Hepatocyte (in vitro differentiated cells): ENCODE results near the gene GSPT1.

Source experiments
- CTCF ChIP-seq: fragments of 200-600 bp; sonication (generic); IDR thresholded peaks from 2 replicates; pipeline ENCODE4 v1.5.1; 2016; ENCODE audit warnings: antibody characterized with exemption, mild to moderate bottlenecking; ENCODE audit not compliant: poor library complexity
- EZH2 ChIP-seq: fragments of 200-600 bp; sonication (generic); IDR thresholded peaks from 2 replicates; pipeline ENCODE4 v1.6.1; 2016; ENCODE audit warnings: antibody characterized with exemption, mild to moderate bottlenecking, borderline replicate concordance

- no peak for TF ChIP-seq CTCF
- no peak for TF ChIP-seq EZH2
Observed at GRCh38 chr16:11957591-11958395, 42.0 kb upstream of the GSPT1 start.
